Activated CD8-positive, alpha-beta memory T cell treated with anti-CD3 and anti-CD28 coated beads, Interleukin-2, amount 50 U/mL, for 1 hour (primary cell): ENCODE results near the gene MYO5A.
"Not testable (repeated sequence)": the region's sequence is repeated elsewhere in the genome, so short reads cannot be mapped to it uniquely, and the experiment has no call there.

Experiments
- DNase-seq: peaks from one replicate; pipeline ENCODE4 v3.0.0-alpha.2; 2020; ENCODE audit errors: extremely low read depth

Gene MYO5A

DNA sequence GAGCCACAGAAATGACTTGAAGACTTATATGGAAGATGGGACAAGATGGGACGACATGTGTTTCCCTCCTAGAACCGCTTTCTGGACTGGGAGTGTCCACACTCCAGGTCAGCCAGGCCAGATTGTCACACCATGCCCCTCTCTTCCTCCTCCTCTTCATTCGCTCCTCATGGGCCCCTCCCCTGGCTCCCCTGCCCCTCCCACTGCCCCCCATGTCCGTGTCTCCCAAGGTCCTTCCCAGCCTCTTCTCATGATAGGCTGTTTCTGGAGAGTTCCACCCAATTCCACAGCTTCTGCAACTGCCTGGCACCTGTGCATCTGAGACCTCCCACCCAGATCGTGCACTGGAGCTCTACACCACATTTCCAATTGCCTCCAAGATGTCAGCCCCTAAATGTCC lies 239.7 kb downstream of the MYO5A start:
- DNase-seq: no peak

DNA sequence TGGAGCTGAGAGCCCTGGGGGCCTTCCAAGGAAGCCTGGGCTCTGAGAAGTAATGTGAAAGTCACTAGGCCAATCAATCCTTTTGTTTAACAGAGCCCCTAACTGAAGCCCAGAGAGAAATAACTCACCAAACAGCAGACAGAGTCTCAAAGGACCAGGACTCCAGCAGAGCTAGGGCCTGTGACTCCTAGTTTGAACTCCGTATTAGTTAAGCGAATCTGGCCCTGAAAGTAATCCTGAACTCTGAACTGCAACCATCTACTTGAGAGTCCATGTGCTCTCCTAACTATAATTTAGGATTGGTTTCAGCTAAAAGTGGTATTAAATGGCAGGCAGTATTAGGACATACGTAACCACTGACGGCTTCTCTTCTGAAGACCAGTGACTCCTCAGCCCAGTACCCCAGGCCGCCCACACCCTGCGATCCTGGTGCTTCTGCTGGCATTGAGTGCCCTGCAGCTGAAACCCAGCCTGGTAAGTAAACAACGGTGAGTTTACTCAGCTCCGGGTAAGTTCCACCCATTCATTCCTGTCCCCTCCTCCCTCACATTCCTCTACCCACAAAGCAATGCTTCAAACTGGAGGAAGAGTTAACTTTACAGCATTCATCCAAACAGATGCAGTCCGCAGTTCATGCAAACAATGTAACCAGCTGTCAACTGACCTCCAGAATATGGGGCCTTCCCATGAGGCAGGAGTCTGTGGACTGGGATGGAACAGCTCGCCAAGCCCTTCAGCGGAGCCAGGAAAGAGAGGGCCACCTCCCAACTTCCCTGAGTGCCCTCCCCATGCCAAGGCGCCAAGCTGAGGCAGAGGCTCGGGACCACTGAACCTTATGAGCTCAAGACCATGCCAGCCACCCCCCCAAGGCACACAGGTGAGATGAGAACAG lies 240.4 kb downstream of the MYO5A start:
- no peak for DNase-seq

DNA sequence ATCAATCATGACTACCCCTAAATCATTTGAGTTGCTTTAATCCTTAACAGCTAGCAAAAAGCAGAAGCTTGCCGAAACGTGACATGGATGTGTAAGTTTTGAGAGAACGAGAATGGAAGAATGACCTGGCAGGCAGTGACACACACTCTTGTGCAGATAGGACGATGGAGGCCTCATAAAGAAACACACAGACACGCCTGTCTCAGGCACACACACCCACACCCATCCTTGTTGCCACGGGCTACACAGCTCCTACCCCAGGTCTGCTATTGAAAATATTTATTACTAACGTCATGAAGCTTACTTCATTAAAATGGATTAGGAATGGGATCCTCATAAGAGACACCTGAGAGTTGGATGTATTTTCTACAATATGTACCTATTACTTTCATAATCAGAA lies 241.6 kb downstream of the MYO5A start:
- DNase-seq: no peak

DNA sequence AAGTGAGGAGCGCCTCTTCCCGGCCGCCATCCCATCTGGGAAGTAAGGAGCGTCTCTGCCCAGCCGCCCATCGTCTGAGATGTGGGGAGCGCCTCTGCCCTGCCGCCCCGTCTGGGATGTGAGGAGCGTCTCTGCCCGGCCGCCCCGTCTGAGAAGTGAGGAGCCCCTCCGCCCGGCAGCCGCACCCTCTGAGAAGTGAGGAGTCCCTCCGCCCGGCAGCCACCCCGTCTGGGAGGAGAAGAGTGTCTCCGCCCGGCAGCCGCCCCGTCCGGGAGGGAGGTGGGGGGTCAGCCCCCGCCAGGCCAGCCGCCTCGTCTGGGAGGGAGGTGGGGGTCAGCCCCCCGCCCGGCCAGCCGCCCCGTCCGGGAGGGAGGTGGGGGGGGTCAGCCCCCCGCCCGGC lies 242.7 kb downstream of the MYO5A start:
- not testable (repeated sequence) for DNase-seq

DNA sequence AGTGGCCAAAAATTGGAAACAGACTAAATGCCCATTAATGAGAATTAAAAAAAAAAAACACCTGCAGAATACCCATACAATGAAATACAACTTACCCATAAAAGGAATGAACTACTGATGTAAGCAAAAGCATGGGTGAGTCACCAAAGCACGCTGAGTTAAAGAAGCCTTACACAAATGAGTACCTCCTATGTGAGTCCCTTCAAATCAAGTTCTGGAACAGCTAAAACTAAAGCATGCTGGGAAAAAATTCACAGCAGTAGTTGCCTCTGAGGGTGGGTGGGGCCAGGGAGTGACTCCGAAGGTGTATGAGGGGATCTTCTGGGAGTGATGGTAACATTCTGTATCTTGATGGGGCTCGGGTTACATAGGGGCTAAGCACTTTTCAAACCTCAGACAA lies 244.5 kb downstream of the MYO5A start:
- DNase-seq: no peak

DNA sequence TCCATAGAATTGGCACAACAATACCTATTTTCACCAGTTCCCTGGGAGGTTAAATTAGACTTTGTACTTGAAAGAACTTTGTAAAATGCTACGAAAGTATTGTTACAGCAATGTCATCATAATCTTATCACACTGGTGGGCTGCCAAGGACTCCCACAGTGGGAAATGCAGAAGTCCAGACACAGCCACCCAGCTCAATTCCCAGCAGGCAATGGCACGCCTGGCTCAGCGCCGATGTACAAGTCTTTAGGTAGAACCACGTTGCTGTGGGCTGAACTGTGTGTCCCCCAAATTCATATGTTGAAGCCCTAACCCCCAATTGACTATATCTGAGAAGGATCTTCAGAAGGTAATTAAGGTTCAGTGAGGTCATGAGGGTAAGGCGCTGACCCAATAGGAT lies 245.4 kb downstream of the MYO5A start:
- DNase-seq: no peak

DNA sequence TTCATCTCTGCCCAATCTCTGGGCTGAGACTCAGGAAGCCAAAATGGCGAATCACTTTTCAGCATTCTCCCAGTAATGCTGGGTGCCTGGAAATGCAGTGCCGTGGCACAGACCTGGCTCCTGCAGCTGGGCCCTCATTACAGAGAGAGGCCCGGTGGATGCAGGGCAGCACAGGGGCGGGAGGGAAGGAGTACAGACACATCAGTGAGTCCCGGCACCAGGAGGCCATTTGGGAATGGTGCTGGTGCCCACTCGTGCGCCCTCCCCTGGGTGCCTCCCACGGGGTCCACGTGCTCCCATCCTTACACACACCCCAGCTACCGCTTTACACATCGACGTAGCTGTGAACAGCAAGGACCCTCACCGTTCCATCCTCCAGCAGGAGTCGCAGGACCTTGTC lies 246.3 kb downstream of the MYO5A start:
- DNase-seq: no peak

DNA sequence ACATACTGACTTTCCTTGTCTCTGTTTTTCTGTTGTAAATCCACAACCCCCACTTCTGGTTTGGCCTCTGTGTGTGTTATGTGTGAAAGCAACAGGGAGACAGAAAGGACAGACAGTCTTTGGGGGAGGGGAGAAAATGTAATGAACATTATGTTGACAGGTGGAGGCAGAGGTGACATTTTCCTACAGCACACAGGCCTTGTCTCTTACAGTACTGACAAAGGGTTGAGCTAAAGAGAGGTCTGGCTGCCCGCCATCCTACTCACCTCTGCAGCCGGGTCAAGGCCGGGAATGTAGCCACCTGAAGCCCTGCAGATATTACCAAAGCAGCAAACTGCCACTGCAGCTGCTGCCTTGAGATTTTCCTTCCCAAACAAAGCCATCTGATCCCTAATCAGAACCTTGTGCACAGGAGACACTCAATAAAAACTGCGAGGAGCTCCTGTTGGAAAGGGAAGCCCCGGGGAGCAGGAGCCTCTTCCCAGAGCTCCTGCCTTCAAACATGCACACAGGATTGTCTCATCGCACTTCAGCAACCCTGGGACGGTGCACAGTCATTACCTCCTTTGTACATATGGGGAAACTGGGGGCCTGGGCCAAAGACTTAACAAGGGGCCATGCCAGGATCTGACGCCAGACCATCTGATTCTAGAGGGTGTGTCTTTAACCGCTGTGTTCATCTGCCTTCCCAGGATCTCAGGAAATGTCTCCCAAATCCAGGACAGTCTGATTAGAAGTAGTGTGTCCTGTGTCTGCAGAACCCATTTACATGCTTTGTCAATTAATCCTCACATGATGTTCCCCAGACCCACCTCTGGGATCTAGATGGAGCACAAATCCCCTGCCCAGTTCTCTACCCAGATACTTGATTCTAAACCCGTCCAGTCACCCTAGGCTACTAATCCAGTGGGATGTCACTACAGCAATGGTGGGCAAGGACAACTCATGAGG lies 247.3 kb downstream of the MYO5A start:
- no peak for DNase-seq

DNA sequence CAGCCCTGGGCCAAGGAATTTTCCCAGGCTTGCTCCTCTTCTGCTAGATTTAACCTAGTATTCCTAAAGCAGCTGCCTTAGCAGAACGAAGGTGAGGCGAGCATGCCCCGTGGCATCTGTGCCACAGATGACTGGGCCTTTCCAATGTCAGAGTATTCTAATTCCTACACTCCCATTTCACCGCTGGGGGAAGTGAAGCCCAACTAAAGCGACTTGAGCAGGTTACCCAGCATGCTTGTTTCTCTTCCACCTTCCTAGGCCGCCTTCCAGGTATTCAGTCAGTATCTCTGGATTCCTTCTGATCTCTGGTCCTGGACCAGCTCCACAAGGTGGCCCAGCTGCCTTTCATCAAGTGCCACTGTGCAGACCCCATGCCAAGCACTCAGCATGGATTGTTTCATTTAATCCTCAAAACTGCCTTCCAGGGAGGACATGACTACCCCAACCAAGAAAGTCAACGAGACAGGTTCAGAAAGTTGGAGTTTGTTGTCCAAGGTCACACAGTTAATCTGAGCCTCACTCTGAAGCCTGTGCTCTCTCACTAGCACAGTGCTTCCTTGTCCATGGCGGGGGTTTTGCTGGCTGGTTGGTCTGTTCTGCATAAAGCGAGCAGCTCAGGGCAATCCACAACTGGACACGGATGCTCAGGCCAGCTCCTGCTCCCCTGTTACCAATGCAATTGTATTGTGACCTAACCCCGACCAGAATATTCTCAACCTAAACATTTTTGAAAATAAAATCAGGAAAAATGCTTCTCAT lies 248.2 kb downstream of the MYO5A start:
- DNase-seq: no peak

DNA sequence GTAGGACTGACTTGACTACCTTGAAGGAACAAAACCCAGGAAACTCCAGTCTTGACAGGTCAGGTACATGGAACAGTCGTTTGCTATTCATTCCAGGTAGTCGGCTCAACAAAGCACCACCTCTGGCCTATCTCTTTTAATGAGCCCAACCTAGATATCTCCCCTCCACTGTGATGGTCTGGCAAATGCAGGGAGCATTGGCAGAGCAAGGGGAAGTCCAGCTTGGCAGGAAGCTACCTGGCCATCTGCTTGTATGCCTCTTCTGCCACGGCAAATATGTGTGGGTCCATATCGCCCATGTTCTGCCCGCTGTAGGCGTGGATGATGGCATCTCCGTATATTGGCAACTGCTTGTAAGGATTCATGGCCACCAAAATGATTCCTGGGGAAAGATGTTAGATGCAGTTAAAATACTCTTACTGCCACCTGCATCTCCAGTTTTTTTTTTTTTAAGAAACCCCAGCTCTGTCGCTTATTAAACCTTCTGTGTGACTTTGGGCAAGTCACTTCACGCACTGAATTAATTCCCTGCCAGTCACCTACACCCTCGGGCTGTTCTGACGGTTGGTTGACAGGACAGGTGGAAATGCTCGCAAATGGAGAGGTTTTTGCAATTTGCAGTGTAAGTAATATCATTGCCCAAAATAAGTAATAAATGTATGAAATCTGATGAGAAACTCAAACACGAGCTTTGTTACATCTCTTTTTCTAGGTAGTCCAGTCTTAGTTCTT lies 249.9 kb downstream of the MYO5A start:
- DNase-seq: no peak

DNA sequence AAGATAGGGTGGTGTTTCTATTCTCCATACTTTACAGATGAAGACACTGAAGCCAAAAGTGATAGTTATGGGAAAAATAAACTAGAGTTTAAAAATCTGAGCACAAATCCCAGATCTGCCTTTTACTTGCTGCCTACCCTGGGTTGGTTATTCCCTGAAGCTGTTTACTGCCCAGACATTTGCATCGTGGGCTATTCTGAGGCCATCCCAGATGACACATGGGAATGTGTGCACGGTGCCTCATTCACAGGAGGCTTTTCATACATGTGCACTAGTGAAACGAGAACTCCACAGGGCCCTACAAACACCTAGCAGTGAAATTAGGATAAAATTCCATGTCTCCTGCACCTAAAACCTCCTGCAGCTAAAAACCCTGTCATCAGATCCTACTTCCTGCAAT lies 250.5 kb downstream of the MYO5A start:
- no peak for DNase-seq

DNA sequence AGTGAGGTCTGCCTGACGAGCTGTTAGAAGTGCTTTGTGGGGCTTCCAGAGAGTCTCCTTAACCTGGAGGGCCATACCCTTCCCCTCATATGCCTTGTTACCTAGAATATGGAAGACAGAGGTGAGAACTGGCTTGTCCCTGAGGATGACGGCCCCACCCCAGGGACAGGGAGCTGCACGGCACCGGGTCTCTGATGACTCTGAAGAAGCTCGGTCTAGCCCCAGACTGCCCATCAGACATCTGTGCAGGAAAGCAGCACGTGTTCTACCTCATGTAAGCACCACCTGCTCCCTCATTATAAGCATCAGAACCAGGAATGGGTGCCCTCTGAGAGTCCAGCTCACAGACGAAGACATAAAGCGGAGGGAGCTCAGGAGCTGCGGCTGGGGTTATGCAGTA lies 251.1 kb downstream of the MYO5A start:
- no peak for DNase-seq

DNA sequence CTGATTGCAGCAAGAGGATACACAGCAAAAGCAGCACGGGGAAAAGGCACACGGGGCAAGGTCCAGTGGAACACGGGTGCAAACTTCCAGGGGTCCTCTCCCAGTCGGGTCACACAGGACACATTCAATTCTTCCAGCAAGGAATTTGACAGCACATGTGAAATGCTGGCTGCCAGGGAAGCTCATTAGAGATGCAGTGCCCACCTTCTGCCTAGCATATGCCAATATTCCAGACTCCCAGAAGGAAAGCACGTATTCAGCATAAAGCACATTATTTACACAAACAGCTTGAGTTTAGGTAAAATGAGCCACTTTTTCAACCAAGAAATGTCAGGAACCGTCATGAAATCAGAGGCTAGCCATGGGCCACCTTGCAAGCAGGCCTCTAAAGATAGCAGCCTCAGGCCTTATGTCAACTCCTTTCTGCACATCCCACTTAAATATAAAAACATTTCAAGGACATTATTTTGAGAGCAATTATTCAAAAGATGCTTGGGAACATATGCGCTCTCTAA lies 252.4 kb downstream of the MYO5A start:
- DNase-seq: no peak

DNA sequence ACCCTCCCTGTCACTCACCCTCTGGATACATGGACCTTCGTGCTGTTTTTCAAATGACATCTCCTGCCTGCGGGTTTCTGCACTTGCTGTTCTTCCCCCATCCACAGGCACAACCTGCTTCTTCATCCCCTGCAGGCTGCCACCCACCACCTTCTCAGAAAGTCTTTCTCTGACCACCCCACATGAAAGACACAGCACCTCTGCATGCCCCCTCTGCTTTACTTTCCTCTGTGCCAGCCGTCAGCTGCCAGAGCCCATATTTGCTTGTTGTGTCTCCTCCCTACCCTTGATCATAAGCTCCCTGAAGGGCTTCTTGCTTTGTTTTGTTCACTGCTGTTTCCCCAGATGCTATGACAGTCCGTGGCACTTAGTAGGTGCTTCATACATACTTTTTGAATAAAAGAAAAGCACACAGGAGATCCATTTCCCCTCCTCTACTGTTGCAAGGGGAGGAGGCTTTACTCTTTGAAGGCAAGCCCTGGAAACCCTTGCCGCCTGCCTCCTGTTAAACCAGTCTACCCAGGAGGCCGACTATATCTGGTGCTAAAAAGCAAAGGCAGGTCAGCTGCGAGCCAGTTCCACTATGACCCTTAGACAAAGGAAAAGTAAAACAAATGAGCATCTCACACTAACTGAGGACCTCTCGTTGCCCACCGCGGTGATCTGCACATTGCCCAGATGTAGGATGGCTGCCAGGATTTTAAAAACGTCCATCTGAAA lies 265.0 kb downstream of the MYO5A start:
- no peak for DNase-seq

DNA sequence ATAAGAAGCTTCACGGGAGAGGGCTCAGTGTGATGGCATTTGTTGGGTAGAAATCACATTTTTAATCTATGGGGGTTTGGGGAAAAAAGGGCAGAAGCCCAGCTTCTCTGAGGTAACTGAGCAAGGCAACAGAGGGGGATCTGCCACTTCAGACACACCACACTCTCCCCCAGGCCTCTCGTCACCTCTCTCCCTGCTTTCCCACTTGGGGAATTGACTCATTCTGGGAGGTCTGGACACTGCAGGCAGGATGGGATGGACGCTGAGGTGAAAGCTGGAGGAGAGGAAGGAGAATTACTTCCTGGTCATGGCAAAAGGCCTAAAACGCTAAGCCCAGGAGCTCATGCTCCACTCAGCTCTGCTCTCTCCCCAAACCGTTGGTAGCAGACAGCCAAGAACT lies 266.3 kb downstream of the MYO5A start:
- DNase-seq: no peak

DNA sequence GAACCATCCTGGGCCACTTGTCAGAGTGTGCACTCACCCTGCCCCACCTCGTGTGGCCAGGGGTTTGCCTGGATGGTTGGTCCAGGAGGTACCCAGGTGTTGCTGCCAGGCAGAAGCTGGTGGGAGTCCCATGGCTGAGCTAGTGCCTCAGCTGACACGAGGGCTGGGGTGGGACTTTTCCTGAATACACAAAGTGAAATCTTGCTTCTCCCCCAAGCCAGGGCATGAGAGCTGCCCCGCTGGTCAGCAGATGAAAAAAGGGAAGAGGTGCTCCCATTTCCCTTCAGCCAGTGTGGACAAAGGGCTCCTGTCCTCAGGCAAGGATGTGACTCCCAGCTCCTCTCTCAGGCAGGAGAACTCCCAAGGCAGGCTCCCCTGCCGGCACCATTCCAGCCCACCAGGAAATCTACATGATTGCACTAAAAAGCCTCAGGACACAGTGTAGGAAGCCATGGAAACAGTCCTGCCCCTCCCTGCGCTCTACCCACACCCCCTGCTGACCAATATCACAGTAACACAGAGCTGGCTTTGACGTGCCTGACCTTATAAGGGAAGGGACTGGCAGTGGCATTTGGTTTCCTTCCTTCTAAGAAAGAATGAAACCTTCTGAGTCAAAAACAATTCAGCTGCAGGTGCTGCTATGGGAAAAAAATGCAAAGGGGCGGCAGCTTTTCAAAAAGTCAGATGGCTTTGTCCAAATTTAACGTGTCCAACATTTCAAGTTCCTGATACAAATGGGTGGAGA lies 267.0 kb downstream of the MYO5A start:
- no peak for DNase-seq

DNA sequence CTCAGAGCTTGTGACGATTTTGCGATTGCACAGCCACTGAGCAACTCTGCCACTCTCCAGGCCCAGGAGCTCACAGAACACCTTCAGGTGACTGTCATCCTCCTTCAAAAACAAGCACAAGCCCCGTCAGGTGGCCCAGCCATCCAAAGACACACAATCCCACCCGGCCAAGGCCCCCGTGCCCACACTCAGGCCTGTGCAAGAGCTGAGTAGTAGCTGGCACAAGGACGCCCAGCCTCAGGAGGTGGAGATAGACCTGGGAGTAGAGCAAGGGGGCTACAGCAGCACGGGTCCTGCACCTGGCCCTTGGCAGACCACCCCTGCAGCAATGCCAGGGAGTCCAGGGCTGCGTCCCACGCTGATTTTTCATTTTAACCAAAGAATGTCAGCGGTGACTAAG lies 267.7 kb downstream of the MYO5A start:
- no peak for DNase-seq

DNA sequence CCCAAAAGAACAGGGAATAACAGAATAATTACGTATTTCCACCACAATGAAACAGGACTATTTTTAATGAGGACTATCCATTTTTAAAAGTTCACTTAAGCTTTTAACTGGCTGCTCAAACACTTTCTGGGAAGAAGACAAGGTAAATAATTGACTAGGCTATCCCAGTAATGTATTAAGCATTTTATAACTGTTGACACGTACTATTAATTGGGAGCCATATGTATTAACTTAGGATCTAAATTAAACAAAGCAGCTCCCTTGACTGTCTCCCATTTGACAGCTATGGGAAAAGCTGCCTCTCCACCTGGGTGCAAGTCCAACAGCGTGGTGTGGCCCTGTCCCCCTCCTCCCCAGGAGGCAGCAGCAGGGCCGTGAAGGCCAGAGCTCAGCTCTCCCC lies 269.2 kb downstream of the MYO5A start:
- DNase-seq: no peak

DNA sequence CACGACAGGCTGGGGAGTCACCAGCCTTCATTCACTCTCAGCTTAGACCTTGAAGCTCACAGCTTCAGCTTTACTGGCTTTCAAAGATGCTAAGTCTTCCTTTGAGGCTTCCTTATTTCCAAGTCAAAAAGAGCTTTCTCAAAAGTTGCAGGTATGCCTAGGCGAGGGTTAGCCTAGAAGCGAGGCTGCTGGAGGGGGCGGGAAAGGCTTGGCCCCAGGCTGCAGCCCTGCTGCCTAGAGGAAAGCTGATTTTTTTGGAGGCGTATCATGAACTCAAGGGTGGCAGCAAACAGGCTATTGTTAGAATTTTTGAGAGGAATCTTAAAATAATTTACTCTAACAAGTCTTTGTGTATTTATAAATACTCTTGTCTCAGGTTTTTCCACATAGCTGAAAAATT lies 270.2 kb downstream of the MYO5A start:
- DNase-seq: no peak

DNA sequence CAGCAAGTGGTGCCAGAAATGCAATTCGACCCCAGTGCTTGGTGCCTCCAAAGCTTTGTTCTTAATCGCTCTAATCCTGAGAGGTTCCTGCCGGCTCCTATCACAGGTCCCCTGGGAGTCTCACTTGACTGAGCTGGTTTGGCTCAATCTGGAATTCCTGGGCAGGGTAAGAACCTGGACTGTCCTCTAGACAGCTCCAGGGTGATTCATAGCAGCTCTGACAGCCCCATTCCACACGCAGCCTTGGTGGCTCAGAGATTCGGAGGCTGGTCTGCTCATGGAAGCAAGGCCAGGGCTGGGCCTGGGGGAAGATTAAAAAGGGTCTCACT lies 271.0 kb downstream of the MYO5A start:
- DNase-seq: no peak
